Endothelial cell of hepatic sinusoid (primary cell): ENCODE measurements around the gene S100A3.

Source experiments
- in situ Hi-C: cut with HindIII; loops from 2 replicates; pipeline ENCODE4 v1.10.0; 2017; ENCODE audit warnings: low sequenced_read_pairs

S100A3 gene

DNA sequence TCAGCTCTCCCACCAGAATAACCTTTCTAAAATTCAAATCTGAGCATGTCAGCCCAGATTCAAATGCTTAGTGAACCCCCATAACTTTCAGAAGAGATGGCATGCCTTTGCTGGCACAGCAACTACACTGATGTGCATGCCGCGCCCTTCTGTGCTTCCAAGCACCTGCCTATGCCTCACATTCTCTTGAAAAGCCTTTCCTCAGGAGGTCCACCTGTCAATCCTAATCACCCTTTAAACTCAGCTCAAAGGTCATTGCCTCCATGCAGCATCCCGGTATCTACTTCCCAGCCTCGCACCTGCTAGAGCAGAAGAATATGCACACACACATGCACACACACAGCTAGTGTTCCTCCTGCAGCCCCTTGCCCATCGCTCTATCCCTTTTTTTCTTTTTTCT, 21.8 kb upstream of the S100A3 start:
- in situ Hi-C loops, result loop anchor here (10.0 kb wide), 1 partner anchor 66 kb away; no protein-coding TSS in a partner anchor

DNA sequence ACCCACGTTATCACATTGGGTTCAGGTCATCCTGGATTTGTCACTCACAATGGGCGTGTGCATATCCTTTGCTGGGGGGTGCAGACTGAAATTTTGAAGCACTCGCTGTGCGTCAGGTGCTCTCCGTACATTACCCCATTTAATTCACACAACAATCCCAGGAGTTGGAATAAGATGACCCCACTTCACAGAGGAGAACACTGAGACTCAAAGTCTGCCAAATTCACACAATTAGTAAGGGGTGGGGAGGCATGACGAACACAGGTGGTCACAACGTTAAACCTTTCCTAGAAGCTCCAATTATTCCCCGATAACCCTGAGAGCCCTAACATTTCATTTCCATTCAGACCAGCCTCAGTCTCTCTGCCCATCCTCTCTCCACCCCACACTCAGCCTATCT, 20.4 kb upstream of the S100A3 start:
- in situ Hi-C loops, result no loop called here

DNA sequence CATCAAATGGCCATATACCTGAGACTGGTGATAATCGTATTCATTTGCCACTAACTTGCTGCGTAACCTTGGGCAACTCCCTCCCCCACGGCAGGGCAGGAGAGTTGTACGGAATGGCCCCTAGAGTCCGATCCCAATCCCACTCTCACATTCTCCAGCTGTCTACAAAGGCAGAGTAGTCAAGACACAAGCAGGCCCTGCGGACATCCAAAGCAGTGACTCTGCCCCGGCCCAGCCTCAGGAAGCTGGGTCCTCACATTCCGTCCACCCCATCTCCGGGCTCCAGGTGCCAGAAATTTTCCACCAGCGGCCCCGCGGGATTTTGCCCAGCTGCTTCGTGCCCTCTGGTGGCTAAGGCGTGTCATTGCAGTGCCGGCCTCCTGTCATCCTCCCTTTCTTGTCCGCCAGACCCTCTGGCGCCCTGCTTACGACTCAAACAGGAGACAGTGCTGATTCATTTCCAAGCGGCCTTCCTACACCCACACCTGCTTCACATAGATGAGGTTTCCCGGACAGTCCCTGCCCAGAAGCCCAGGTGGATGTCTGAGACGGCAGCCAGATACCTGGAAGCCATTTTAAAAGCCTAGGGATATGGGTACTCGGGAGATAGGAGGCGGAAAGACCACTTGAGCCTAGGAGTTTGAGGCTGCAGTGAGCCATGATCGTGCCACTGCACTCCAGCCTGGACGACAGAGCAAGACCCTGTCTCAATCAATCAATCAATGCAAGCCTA, 19.5 kb upstream of the S100A3 start:
- in situ Hi-C loops, result no loop called here

DNA sequence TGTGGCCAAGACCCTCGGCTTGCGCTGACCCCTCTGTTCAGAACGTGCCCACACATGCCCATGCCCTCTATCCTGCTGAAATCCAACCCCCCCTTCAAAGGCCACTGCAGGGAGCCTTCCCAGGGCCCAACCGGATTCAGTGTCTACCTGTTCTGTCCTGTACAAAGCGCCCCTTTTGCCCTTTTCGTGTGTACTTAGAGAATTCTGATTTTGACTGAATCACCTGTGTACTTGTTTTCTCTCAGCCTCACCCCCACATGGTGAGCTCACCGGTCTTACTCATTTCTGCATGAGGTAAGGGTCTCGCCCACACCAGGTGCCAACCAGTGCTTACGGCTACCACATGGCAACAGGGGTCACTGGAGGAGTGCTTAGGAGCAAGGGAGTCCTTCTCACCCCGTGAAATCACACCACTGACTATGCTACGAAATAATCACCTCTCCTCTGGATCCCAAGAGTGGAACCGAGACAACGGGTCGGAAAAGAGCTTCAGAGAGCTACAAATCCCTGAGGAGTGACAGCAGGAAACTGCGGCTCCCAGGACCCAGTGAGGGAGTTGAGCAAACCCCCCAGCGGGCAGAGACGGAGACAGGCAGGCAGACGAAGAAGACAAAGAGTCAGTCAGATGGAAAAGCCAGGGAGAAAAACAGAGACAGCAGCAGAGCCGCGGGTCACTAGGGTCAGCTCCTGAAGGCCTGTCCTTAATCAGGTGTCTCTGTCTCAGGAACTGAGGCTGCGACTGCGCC, 18.7 kb upstream of the S100A3 start:
- in situ Hi-C loops, result no loop called here

DNA sequence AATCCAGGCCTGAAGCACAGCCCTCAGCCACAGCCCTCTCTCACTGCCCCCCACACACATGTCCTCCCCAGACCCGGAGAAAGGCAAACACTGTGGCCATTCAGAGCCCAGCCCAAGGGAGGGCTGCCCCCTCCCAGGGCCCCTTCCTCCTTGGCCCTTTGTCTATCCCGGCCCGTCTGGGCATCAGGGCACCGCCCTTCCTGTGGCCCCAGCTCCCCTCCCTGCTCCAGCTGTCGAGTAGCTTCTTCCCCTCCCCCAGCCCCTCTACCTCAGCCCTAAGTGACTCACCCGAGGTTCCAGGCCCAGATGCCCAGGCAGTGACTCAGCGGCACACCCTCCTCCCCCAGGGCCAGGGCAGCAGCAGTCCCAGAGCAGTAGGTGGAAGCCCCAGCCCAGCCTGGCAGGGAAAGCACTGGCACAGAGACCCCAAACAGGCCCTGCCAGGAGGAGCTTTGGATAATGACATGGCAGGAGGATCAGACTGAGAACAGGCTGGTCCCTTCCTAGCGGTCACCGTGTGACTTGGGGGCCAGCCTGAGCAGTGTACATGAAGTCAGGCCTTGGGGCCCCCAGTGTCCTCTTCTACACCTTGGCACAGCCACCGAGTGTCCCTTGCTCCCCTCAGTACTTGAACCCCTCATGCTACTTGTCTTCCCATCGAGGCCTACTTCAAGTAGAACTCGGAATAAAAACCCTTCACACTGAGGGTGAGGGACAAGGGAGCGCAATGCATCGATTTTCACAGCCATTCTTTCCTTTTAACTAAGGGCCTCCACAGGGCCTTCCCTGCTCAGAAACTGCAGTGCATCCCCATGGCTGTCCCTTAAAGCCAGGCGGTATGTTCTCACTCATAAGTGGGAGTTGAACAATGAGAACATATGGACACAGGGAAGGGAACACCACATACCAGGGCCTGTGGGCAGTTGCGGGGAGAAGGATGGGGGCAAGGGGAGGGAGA, 17.6 kb upstream of the S100A3 start:
- in situ Hi-C loops, result no loop called here

DNA sequence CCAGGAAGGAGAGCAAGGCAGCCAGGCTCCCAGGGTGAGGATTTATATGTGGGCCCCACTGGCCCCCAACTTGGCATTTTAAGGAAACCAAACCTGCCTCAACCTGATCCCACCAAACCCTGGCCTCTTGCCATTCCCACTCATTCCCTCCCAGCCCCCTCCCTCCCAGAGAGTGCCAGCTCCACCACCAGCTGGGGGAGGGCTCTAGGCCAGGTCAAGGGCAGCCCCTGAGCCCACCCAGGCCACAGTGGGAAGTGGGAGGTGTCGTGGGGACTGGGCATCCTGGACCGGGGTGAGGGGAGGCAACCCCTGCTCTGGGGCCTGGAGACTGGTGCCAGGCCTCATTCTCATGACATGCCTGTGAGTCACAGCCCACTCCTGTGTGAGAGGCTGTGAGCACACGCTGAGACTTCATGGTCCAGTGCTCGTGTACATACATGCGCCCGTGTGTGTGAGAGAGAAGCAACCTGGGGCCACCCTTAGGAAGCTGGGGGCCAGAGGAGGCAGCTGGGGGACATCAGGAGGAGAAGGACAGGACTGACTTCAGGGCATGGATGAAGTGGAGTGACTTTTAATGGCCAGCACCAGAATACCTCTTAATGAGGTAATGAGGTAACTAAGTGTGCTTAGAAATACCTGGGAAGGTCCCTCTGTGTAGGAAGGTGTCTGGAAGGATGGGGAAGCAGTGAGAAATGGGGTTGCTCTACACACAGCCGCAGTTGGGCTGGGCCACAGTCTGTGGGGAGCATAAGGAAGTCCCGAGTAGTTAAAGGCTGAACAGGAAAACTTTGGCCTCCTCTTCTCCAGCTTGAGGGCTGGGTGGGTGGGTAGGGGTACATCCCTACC, 16.7 kb upstream of the S100A3 start, which contains the start of gene S100A2:
S100A2 (minus strand) TSS at position 316 of the 846 bp plus-strand sequence. CDS start 1,967 bp downstream, outside the sequence.
- in situ Hi-C loops, result no loop called here

DNA sequence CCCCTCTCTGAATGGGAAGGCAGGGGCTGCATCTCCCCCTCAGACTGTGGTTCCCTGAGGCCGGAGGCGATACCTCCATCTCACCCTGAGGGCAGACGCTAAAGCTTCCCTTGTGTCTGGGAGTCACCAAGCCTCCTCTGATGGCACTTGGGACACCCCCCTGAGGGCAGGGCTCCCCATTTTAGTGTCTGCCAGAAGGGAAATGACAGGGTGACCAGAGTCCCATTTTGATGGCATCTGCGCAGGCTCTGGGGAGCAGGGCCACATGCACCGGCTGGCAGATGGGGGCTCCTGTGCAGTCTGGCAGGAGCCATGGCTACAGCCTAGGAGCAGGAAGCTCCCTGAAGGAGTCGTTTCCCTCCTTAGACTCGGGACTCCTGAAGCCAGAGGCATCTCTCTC, 14.9 kb upstream of the S100A3 start:
- in situ Hi-C loops, result loop anchor here (5.0 kb wide), 2 partner anchors 73 to 212 kb away; no protein-coding TSS in a partner anchor

DNA sequence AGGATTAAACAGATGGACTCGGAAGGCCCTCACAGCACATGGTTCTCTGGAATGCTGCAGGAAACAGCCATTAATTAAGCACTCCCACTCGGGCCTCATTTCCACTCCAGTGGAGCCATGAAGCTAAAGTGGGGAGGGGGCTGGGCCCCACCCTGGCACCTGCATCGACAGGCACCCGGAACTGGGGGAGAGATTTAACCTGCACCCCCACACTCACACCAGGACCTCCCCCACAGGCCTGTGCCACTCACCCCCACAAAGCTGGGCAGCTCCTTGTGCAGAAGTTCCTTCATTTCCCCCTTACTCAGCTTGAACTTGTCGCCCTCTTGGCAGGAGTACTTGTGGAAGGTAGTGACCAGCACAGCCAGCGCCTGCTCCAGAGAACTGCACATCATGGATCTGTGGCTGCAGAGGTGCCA, 14.4 kb upstream of the S100A3 start:
- in situ Hi-C loops, result loop anchor here (5.0 kb wide), 2 partner anchors 74 to 211 kb away; no protein-coding TSS in a partner anchor

DNA sequence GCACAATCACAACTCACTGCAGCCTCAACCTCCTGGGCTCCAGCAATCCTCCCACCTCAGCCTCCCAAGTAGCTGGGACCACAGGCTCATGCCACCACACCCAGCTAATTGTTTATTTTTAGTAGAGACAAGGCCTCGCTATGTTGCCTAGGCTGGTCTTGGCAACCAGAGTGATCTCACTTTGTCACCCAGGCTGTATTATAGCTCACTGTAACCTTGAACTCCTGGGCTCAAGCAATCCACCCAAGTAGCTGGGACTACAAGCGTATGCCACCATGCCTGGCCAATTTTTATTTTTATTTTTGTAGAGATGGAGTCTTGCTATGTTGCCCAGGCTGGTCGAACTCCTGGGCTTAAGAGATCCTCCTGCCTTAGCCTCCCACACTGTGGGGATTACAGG, 13.0 kb upstream of the S100A3 start:
- in situ Hi-C loops, result loop anchor here (5.0 kb wide), 2 partner anchors 75 to 210 kb away; no protein-coding TSS in a partner anchor

DNA sequence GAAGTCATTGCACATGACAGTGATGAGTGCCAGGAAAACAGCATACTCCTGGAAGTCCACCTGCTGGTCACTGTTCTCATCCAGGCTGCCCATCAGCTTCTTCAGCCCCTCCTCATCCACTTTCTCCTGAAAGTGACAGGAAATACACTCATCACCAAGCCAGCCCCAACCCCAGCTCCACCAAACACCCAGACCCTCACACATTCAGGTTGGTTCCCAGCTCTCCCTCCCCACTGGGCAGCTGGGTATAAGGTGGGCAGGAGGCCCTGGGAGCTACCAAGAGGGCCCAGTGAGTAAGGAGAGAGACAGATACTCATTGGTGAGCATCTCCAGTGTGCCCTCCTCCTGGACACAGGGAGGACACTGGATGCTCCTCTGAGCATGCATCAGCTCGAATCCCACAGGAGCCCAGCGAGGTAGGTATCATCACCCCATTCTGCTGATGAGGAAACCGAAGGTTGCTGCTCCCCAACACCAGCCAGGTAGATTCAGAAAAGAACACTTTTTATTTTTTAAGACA, 12.5 kb upstream of the S100A3 start:
- in situ Hi-C loops, result loop anchor here (5.0 kb wide), 2 partner anchors 76 to 209 kb away; no protein-coding TSS in a partner anchor

DNA sequence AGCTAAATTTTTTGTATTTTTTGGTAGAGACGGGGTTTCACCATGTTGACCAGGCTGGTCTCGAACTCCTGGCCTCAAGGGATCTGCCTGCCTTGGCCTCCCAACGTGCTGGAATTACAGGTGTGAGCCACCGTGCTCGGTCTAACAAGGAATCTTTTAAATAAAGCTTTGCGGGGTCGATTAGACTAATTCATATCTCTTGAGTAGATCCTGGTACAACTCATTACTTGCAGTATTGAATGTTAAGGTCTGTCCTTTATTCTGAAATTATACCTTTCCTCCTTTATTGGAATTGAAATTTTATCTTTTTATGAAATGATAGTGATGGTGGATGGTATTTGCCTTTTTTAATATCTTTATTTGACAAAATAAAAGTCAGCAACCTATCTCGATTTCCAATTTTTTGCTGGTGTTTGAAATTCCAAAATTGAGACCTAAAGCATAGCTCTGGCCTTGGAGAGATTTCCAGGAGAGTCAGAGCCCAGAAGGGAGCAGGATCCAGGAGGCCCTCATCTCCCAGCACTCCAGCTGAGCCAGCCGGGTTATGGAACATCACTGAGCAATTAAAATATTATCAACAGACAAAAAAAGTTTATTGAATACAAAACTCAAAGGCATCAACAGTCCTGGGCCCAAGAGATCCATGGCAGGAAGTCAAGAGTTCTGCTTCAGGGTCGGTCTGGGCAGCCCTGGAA, 11.9 kb upstream of the S100A3 start:
- in situ Hi-C loops, result loop anchor here (5.0 kb wide), 2 partner anchors 76 to 209 kb away; no protein-coding TSS in a partner anchor

DNA sequence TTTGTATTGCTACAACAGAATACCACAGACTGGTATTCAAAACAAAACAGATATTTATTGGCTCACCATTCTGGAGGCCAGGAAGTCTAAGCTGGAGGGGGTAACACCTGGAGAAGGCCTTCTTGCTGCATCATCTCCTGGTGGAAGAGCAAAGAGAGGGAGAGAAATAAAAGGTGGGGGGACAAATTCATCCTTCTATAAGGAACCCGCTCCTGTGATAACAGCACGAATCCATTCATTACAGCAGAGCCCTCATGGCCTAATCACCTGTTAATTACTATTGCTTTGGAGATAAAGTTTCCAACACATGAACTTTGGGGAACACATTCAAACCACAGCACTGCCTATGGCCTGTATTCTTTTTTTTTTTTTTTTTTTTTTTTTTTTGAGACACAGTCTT, 11.2 kb upstream of the S100A3 start:
- in situ Hi-C loops, result loop anchor here (5.0 kb wide), 2 partner anchors 77 to 208 kb away; no protein-coding TSS in a partner anchor

DNA sequence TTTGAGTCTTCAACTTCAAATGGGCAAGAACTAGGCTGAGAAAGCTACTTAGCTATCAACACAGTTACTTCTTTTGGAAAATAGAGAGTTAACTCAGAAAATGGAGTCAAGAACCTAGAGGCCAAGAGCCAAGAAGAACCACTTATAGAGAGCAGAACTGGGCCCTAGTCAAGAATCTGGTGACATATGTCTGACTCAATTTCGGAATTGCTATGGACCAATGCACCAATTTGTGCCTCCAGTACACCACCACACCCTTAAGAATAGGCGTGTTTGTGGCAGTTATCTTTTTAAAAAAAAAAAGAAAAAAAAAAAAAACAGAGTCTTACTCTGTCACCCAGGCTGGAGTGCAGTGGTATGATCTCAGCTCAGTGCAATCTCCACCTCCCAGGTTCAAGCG, 8.8 kb upstream of the S100A3 start:
- in situ Hi-C loops, result no loop called here

DNA sequence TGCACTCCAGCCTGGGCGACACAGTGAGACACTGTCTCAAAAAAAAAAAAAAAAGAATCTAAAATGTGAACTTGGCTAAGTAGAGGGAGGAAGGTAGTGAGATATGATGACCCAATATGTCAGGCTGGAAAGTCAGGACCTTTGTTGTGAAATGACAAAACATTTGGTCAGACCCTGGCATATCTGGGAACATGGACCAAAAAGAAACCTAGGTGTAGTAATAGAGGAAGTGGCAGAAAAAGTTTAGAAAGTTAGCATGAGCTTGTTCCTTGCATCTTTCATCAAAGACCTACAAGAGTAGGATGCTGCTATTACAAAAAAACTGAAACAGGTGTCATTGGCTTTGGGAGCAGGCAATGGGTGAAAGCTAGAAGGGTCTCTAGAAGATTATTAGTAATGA, 7.3 kb upstream of the S100A3 start:
- in situ Hi-C loops, result no loop called here

DNA sequence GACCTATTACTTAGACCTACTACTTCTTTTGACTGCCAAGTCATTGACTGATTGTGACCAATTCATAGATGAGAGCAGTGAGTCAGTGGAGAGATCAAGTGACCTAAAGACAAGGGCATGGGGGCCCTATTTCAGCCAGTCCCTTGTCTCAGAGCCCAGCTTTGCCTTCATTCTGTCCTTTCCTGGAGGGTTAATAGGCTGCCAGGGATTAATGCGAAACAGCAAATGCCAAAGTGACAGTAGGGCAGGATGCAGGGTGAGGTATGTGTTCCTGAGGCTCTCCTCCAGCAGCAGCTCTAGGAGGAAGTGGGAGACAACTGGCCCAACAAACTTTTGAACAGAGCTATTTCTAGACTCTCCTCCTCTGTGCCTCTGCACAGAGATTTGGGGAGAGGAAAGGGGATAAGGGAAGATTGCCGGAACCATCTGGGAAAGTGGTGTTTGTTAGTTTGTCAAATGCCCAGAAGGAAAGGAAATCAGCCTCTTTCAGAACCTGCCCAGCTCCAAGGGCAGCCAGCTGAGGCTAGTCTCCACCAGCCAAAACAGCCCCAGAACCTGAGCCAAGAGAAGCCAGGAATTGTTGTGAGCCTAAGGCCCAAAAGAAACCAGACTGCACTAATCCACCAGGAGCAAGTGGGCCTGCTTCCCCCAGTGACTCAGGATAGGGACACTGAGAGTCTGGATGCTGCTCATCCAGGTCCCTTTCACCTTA, 4.9 kb upstream of the S100A3 start:
- in situ Hi-C loops, result no loop called here

DNA sequence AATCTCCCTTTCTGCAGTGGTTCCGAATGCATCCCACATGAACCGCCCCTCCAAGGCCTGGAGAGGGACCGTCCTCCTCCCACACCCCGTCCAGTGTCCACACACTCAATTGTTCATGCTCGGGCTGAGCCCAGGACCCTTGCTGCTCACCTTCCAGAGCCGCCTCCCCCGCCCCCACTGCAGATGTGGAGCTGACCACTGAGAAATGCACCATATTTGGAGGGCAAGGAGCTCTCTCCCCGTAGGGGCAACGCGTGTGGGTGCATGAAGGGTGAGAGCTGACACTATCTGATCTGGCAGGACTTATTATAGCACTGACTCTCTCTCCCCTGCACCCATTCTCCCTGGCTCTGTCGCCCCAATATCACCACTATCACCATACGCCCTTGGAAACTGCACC, 4.0 kb upstream of the S100A3 start:
- in situ Hi-C loops, result no loop called here

DNA sequence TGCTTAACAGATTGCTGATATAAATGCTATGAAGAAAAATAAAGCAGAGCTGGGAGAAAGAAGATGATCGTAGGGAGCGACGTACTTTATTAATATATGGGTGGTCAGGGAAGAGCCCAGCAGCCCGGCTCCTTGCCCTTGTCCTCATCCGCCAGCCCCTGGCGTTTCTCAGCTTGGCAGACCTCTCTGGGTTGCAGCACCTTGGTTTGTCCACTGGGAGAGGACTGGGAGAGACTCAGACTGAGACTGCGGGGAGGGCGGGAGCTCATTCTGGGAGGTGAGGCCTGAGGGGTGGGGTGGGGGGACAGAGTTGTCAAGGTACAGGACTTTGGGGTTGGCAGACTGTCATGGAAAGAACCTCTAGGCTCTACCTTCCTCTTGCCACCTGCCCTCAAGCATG, 3.3 kb upstream of the S100A3 start:
- in situ Hi-C loops, result no loop called here

DNA sequence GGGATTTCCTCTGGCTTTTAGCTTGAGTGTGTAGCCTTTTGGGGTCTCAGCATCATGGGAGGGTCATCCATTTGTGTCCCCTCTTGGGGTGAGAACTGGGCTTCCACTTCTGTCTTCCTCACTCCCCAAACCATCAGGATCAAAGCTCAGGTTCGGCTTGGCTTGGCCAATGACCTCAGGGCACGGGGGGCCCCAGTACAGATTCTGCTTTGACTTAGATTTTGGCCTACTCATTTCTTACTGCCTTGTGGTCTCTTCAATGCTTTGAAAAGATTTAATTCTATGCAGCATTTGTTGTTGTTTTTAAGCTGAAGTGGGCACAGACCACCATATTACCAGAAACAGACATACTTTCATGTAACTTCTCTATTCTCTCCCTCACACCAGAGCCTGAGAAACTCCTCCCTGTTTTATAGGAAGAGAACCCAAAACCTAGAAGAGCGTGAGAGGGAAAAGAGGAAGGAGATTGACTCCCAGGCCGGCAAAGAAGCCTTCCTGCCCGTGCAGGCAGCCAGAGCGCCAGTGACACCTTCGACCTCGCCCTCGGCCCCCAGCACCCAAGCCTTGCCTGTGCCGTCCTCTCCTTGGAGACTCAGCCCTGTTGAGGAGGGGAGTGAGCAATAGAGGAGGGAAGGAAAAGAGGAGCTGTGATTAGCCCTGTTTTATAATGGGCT, 1.9 kb upstream of the S100A3 start:
- in situ Hi-C loops, result no loop called here
